ENCODE results near the gene NR1I2.

NR1I2 gene

DNA sequence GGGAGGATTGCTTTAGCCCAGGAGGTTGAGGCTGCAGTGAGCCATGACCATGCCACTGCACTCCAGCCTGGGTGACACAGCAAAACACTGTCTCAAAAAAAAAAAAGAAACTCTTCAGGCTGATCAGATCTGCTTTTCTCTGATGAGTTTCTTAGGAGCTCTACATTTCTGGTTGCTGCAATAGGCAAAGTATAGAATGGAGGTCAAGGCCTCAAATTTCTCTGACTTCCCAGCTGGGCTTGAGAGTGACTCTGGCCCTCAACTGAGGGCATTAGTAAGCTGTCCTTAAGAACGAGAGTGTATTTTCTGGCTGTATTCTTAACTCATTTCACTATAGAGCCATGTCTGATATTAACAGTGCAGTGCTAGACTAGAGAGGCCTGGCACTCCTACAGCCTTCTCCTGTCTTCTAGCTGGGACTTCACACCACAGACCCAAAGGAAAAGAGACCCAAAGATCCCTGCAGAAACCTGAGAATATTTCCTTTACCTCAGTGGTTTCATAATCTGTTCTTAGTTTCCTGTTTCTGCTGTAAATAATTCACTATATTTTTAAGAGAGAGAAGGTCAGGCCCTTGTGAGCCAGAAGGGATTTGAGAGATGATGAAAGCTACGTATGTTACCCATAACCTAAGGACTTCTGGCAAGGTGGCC, 2.0 kb upstream of the NR1I2 start:
- DNase-seq (ENCODE audit: low spot score) = no peak

DNA sequence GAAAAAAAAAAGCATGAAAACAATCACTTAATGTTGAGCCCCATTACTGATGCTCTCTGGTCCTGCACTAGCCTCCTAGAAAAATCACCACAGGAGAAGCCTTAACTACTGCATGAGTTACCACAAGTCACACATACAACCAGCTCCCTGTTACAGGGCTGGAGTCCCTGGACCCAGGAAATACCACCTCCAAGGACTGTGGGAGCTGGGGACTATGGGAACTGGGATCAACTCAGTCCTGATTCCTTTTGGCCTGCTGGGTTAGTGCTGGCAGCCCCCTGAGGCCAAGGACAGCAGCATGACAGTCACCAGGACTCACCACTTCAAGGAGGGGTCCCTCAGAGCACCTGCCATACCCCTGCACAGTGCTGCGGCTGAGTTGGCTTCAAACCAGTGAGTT, 559 bp downstream of the NR1I2 start:
- DNase-seq (ENCODE audit: low spot score) = no peak

DNA sequence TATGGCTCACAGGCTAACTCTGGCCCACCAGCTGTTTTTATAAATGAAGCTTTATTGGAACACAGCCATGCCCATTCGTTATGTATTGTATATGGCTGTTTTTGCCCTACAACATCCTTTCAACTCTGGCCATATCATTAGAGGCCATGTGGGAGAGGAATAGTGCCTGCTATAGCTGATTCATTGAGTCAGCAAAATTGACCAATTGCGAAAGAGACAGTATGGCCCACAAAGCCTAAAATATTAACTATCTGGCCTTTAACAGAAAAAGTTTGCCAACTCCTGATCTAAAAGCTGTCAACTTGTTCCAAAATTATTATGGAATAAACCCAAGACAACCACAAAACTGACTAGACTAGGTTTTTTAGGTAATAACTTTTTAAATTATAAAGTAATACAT, 1.4 kb downstream of the NR1I2 start:
- no peak for DNase-seq (ENCODE audit: low spot score)

DNA sequence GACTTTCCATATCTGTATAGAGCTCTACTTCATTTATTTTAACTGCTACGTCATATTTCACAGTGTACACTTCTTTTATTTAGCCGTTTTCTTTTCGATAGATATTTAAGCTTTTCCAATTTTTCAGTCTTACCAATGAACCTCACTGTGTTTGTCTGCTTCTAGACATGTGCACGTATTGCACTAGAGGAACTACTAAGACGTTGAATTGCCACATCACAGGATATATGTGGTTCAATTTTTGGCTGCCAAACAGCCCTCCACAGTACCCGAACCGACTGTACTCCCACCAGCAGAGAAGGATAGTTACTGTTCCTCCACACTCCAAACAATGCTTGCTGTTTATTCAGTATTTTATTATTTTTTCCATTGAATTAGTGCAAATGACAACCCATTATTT, 2.0 kb downstream of the NR1I2 start:
- DNase-seq (ENCODE audit: low spot score) = no peak

DNA sequence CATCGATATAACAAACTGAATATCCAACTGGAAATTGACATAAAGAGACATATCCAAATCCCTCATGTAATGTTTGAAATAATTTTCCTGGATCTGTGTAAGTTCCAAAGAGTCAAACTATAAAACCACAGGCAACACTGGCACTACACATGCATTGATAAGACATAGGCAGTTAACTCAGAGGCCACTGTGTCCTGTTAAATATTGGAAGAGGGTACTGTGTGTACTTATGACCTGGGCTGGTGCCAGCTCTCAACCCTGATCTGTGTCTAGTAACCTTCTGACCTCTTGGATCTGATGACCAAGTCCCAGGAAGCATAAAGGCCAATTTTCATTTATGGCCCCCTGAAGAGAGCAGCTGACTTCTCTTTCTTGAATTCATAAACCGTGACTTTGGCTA, 4.5 kb downstream of the NR1I2 start:
- no peak for DNase-seq (ENCODE audit: low spot score)

DNA sequence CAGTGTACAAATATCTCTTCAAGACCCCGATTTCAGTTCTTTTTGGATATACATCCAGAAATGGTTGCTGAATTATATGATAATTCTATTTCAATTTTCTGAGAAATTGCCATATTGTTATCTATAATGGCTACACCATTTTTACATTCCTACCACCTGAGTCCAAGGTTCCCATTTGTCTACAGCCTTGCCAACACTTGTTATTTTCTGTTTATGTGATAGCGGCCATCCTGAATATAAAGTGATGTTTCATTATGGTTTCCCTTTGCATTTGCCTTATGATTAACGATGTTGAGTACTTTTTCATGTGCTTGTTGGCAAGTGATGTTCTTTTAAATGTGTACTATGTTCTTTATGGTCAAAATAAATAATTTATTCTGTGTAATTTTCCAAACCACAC, 8.5 kb downstream of the NR1I2 start:
- DNase-seq (ENCODE audit: low spot score) = no peak

DNA sequence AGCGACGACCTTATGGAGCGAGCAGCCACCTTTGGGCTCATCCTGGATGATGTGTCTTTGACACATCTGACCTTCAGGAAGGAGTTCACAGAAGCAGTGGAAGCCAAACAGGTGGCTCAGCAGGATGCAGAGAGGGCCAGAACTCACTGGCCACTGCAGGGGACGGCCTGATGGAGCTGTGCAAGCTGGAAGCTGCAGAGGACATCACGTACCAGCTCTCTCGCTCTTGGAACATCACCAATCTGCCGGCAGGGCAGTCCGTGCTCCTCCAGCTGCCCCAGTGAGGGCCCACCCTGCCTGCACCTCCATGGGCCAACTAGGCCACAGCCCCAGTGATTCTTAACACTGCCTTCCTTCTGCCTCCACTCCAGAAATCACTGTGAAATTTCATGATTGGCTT, 10.4 kb downstream of the NR1I2 start:
- DNase-seq (ENCODE audit: low spot score) = no peak

DNA sequence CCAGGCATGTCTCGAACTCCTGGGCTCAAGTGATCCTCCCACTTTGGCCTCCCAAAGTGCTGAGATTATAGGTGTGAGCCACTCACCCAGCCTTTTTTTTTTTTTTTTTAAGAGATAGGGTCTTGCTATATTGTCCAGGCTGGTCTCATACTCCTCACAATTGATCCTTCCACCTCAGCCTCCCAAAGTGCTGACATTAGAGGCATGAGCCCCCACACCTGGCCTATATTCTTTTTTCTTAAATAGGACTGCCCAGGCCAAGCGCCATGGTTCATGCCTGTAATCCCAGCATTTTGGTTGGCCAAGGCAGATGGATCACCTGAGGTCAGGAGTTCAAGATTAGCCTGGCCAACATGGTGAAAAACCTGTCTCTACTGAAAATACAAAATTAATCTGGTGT, 12.5 kb downstream of the NR1I2 start:
- DNase-seq (ENCODE audit: low spot score) = no peak

DNA sequence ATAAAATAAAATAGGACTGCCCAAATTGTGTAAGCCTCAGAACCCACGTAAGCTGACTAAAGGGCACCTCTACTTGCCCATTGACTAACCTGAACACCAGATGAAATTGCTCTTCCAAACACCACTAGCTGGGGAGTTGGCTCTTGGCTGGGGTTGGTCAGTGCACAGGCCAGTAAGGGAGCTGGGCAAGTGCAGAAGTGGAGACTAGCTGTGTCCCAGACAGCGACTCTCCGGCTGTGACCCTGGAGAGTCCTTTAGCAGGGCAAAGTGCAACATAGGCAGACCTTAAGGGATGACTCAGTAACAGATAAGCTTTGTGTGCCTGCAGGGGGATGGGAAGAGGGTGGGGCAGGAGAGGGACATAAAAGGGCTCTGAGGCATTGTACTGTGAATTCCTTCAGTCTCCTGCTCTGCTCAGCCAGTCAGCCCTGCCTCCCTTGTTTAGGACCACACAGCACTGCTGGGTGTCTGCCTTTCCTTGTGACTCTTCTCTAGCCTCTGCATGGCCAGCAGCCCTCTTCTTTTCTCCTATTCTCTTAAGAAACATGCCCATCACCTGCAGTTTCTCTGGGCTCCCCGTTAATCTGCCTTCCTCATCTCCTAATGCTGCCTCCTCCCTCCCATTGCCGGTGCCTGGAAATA, 13.2 kb downstream of the NR1I2 start:
- DNase-seq (ENCODE audit: low spot score) = peak; percentile 64

DNA sequence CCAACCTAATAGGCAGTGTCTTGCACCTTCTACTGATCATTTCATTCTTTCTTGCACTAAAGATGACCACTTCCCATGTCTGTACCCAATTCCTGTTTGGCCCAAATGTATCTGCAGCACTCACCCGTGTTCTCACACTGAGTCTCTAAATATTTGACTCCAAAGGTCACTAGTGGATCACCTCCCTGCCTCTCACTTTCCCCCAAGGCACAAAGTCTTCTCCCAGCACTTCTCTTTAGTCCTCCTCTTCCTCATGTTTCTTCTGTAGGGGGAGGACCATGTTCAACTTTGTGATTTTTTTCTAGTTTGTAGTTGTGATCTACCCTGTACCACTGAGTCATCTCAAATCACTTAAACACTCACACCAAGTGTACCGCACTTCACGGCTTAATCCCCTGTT, 13.9 kb downstream of the NR1I2 start:
- DNase-seq (ENCODE audit: low spot score) = no peak

DNA sequence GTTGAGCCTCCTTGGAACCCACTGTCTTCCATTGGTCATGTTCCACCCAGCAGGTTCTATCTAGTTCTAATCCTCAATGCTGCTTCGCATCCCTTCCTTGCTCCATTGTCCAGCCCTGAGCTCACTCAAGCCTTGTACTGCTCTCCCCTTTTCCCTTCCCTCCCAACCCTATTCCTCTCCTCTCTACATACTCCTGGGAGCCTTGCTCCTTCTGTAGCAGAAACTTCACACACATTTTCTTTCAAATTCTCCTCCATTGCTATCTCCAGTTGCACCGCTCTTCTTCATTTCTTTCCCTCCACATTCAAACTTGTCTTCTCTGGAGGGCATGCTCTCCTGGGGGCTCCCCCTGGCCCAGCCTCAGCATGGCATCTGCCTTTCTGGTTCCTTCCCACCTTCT, 14.5 kb downstream of the NR1I2 start:
- no peak for DNase-seq (ENCODE audit: low spot score)

DNA sequence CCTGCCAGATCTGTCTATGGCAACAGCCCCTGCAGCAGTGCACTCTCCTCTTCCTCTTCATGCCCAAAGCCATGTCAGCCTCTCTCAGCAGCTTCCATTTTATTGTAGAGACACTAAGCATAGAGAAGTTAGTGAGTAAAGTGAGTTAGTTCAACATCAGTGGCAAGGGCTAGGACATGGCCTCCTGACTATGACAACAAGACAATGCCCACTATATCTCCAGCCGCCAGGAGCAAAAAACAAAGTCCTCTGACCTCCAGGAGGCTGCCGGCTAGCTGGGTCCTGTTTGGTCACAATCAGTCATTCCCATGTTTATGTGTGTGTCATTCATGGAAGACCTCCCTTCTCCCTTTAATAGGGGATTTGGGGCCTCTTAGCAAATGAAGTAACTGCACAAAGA, 14.9 kb downstream of the NR1I2 start:
- DNase-seq (ENCODE audit: low spot score) = no peak

DNA sequence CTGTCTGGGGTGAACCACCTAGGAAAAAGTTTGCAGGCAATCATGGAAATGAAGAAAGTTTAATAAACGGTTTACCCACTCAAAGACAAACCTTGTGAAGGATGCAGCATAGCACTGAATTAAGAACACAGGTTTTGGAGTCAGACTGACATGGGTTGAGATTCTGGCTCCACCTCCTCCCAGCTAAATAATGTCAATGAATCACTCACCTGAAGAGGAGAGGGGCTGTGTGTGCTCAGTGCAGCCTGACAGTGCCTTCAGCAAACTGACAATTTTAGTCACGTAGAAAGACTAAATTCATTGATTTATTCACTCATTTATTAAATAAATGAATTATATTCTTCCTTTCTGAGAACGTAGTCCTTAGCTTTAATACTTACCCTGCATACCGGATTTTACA, 18.9 kb downstream of the NR1I2 start:
- no peak for DNase-seq (ENCODE audit: low spot score)

DNA sequence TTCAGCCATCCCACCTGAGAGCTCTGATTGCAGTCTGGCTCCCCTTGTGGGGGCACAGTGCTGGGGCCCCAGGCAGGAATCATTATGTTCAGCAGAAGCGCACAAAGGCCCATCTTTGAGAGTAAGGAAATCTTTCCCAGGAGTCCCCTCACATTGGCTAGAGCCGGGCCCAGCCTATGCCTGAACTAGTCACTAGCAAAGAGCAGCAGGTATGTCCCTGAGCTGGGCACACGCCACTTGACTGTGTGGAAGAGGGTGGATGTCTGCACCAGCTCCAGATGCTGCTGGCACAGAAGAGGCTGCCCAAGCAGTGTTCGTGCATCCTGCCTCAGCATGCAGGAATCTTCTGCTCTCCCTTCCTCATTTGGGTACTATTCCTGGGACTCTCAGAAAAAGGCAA, 26.3 kb downstream of the NR1I2 start:
- DNase-seq (ENCODE audit: low spot score) = no peak

DNA sequence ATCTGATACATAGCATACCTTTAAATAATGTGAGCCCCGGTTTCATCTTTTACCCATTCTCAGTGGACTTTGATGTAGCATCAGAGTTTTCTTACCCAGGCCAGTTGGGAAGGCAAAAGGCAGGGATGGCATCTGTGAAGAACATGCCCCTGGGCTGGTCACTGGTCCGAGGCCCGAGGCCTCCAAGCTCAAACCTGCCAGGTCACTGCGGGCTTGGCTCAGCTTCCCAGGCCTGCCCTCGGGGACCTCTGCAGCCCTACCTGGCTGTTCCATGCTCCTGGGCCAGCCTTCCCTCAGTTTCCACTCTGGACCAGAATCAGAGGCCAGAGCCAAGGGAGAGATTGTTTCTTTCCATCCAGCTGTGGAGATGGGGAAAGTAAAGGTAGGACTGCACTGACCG, 26.9 kb downstream of the NR1I2 start:
- DNase-seq (ENCODE audit: low spot score) = no peak

DNA sequence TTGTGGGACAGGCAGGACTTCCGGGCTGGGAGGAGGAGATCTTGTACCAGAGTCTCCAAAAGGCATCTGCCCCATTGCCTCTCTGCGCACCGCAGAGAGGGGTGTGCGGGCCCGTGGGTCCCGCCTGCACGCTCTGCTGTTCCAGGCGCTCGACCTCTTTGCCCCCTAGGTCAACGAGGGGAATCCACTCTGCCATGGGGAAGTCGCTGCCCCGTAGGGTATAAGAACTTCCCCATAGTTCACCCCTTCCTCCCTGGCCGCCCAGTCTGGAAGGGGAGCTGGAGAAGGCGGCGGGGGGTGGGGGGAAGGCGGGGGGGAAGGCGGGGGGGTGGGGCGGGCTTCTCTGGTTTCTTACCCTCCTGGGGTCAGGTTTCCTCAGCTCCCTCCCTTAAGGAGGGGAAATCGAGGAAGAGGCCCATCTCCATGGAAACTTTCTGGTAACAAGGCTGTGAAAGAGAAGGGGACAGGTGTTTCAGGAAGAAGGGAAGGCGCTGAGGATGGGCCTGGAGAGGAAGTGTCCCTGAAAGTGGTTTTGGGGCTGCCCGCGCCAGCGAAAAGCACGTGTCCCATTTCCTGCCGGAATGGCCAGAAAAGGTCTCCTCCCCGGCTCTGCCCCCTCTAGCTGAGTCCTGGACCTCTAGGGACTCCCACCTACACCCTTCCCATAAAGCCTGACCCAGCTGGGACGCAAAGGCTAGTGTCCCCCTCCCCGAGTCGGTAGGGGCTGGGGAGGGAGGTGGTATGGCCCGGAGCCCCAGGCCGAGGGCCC, 27.5 kb downstream of the NR1I2 start:
- DNase-seq (ENCODE audit: low spot score) = no peak

DNA sequence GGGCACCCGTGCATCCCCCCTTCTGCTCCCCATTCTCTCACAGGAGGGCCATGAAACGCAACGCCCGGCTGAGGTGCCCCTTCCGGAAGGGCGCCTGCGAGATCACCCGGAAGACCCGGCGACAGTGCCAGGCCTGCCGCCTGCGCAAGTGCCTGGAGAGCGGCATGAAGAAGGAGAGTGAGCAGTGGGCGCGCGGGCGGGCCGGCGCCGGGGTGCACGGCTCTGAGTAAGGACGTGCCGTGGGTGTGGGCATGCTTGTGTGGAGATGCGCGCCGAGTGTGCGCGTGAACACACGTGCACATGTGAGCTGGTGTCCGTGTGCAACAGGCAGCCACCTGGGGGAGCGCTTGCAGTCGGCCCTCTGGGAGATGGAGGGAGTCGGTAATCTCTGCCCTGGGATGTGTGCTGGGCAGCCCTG, 28.1 kb downstream of the NR1I2 start:
- no peak for DNase-seq (ENCODE audit: low spot score)

DNA sequence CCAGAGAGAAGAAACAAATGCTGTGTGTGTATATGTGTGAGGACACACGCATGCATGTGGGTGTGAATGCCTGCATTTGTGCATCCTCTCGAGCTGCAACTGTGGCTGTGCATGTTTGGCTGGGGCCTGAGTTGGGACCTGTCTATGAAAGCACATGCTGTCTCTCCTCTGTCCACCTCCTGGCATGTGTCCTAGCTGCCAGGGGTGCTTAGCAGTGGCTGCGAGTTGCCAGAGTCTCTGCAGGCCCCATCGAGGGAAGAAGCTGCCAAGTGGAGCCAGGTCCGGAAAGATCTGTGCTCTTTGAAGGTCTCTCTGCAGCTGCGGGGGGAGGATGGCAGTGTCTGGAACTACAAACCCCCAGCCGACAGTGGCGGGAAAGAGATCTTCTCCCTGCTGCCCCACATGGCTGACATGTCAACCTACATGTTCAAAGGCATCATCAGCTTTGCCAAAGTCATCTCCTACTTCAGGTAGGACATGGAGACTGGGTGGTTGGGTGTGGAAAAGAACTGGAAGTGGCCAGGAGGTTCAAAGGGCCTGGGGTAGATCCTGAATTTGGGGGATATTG, 30.7 kb downstream of the NR1I2 start:
- DNase-seq (ENCODE audit: low spot score) = no peak

DNA sequence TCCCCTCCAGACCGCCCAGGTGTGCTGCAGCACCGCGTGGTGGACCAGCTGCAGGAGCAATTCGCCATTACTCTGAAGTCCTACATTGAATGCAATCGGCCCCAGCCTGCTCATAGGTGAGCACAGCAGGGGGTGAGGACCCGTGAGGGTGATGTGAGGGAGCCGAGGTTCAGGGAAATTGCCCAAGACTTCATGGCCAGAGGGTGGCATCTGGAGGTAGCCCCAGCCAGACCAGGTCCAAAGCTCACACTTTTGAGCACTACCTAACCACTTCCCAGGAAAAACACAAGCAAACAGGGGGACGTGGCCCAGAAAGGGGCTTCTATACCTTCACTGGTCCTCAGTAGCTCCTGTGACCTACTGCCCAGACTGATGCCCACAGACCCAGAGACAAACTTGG, 33.8 kb downstream of the NR1I2 start:
- DNase-seq (ENCODE audit: low spot score) = no peak

DNA sequence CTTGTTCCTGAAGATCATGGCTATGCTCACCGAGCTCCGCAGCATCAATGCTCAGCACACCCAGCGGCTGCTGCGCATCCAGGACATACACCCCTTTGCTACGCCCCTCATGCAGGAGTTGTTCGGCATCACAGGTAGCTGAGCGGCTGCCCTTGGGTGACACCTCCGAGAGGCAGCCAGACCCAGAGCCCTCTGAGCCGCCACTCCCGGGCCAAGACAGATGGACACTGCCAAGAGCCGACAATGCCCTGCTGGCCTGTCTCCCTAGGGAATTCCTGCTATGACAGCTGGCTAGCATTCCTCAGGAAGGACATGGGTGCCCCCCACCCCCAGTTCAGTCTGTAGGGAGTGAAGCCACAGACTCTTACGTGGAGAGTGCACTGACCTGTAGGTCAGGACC, 35.2 kb downstream of the NR1I2 start:
- DNase-seq (ENCODE audit: low spot score) = no peak

DNA sequence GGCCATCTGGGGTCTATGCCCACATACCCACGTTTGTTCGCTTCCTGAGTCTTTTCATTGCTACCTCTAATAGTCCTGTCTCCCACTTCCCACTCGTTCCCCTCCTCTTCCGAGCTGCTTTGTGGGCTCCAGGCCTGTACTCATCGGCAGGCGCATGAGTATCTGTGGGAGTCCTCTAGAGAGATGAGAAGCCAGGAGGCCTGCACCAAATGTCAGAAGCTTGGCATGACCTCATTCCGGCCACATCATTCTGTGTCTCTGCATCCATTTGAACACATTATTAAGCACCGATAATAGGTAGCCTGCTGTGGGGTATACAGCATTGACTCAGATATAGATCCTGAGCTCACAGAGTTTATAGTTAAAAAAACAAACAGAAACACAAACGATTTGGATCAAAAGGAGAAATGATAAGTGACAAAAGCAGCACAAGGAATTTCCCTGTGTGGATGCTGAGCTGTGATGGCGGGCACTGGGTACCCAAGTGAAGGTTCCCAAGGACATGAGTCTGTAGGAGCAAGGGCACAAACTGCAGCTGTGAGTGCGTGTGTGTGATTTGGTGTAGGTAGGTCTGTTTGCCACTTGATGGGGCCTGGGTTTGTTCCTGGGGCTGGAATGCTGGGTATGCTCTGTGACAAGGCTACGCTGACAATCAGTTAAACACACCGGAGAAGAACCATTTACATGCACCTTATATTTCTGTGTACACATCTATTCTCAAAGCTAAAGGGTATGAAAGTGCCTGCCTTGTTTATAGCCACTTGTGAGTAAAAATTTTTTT, 35.9 kb downstream of the NR1I2 start:
- no peak for DNase-seq (ENCODE audit: low spot score)

DNA sequence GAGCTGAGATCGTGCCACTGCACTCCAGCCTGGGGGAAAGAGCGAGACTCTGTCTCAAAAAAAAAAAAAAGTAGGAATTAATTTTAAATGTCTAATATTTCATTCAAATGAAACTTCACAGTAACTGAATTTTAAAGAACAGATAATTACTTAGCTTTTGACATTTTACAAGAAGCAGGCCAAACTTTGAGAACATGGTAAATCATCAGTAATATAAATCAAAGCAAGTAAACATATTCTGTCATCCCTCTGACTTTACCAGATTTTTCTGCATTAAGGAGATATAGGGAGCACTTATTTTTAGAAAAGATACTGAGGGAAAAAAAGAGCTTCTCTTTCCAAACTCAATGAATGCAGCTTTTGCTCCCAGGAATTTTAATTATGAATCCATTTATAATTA, 37.0 kb downstream of the NR1I2 start:
- no peak for DNase-seq (ENCODE audit: low spot score)
